Stimulated activated CD4-positive, alpha-beta T cell treated with anti-CD3 and anti-CD28 coated beads, Interleukin-15, amount 100 ng/mL, for 1 hour (primary cell): ENCODE measurements around the gene HSPA1A.
A peak's percentile ranks its signal among the peaks of the same experiment; 100 is the strongest.
"Not testable (repeated sequence)": the region's sequence is repeated elsewhere in the genome, so short reads cannot be mapped to it uniquely, and the experiment has no call there.

Experiments used
- DNase-seq, 2 donors: peaks; one replicate each; pipeline ENCODE4 v3.0.0-alpha.2; 2020; ENCODE audit warnings: low read depth in 1 of 2, low spot score in 1 of 2

HSPA1A gene

DNA sequence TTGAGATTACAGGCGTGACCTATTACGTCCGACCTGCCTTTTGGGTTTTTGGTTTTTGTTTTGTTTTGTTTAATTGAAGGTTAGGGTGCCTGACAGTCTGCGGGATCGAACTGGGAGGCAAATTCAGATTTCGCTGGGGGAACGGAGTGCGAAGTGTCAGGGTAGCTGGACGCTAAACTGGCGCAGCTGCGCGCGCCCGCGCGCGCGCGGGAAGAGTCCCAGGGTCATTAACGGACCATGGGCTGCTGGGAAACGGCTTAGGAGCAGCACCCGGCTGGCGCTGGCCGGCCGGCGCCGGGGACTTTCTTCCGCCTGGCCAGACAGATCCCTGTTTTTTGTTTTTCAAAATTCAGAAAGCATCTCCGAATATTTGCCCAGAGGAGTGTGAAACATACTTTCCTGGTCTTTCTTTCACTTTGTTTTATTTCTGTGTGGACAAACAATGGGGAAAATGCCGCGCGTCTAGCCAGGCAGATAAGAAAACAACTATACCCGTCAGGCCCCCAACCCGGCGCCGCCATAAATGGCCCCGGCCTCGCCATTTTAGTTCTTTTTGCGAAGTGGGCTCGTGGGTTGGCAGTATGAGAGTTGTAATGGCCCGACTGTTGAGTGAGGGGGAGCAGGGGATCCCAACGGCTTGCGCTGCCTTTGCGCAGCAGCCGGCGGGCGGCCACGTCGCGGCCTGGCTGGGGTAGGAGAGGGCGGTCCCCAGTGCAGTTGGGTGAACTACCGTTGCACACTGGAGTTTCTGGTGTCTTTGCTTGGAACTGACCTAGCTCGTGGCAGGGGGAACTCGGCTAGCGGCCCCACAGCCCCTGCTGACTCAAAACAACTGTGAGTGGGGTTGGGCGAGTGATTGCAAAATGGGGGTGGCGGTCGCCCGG, 19.3 kb downstream of the HSPA1A start:
- DNase-seq: peak; percentile 71 to 73

DNA sequence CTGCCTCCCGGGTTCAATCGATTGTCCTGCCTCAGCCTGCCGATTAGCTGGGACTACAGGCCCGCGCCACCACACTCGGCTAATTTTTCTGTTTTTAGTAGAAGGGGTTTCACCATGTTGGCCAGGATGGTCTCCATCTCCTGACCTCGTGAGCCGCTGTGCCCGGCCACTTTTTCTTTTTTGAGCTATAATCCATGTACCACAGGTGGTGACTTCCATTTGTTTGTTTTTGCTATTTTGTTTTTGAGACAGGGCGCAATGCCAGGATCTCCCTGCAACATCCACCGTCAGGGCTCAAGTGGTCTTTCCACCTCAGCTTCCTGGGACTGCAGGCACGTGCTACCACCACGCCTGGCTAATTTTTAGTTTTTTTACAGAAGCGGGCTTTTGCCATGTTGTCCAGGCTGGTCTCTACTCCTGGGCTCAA, 20.7 kb downstream of the HSPA1A start:
- no peak for DNase-seq

DNA sequence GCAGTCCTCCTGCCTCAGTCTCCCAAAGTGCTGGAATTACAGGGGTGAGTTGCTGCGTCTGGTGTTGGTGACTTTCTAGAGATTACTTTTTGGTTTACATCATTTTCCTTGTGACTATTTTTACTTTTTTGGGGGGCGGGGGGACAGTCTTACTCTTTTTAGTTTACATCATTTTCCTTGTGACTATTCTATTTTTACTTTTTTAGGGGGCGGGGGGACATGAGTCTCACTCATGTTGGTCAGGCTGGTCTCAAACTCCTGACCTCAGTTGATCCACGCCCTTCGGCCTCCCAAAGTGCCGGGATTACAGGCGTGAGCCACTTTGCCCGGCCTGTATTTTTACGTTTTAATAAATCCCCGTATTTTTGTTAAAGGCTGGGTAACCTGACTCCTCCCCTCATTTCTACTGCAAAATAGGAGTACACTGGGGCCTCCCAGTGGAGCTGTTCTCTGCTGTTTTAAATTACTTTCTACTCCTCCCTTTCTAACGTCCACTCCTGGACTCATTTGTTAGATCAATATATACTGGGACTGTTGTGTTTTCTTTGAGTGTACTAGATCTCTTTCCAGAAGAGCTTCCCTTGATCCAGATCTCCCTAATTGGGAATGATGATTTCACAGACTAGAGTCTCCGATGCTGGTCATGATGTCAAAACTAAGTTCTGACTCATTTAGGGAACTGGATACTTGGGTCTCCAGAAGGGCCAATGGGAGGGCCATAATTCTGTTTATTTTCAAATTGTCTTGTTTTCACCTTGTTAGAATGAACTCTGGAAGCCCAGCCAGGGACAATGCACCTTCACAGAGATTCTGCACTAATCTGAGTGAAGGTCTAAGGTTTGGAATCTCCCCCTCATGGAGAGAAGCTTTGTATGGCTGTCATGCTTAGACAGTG, 21.4 kb downstream of the HSPA1A start:
- DNase-seq: no peak

DNA sequence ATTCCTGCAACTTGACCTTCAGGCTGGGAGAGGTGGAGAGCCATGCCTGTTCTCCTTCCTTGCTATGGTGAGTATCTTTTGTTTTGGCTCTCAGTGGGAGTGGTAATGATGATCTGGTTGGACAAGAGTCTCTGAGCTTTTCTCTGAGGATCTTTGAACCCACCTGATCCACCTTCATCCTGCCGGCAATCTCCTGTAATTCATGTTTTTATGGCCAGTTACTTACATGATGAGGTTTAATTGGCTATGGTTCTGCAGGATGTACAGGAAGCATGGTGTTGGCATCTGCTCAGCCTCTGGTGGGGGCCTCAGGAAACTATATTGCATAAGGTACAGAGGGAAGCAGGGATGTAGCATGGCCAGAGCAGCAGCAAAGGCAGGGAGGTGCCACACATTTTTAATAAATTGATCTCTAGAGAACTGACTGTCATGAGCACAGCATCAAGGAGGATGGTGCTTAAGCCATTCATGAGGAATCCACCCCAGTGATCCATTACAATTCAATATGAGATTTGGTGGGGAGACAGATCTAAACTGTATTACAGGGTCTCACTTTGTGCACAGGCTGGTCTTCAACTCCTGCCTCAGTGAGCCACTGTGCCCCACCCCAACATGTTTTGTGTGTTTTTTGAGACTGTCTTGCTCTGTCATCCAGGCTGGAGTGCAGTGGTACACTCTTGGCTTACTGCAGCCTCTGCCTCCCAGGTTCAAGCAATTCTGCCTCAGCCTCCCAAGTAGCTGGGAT, 22.2 kb downstream of the HSPA1A start:
- no peak for DNase-seq

DNA sequence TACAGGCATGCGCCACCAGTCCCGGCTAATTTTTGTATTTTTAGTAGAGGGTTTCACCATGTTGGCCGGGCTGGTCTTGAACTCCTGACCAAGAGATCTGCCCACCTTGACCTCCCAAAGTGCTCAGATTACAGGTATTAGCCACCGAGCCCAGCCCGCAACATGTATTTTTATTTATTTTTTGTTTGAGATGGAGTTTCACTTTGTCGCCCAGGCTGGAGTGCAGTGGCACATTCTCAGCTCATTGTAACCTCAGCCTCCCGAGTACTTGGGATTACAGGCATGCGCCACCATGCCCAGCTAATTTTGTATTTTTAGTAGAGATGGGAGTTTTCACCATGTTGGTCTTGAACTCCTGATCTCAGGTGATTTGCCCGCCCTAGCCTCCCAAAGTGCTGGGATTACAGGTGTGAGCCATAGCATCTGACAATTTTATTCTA, 22.8 kb downstream of the HSPA1A start:
- DNase-seq: not testable (repeated sequence)

DNA sequence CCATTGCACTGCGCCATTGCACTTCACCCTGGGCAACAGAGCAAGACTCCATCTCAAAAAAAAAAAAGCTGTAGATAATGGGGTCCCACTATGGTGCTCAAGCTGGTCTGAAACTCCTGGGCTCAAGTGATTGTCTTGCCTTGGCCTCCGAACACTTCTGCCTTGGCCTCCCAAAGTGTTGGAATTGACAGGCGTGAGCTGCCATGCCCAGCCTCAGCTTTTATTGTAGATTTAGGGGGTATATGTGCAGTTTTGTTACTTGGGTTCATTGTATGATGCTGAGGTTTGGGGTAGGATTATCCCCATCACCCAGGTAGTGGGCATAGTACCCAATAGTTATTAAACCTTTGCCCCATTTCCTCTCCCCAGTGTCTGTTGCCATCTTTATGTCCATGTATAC, 23.6 kb downstream of the HSPA1A start:
- DNase-seq: no peak

DNA sequence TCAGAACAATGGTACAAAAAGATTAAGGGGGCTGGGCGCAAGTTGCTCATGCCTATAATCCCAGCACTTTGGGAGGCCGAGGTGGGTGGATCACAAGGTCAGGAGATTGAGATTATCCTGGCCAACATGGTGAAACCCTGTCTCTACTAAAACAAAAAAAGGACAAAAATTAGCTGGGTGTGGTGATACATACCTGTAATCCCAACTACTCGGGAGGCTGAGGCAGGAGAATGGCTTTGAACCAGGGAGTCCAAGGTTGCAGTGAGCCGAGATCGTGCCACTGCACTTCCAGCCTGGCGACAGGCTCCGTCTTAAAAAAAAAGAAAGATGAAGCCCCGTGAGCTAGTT, 24.4 kb downstream of the HSPA1A start:
- not testable (repeated sequence) for DNase-seq

DNA sequence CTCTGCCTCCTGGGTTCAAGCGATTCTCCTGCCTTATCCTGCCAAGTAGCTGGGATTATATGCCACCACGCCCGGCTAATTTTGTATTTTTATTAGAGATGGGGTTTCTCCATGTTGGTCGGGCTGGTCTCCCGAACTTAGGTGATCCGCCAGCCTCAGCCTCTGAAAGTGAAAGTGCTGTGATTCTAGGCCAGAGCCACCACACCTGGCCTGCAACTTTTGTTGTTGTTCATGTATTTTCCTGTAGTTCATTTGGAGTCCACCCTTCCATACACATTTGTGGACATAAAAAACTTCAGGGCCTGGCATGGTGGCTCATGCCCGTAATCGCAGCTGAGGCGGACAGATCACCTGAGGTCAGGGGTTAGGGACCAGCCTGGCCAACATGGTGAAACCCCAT, 26.7 kb downstream of the HSPA1A start:
- no peak for DNase-seq

DNA sequence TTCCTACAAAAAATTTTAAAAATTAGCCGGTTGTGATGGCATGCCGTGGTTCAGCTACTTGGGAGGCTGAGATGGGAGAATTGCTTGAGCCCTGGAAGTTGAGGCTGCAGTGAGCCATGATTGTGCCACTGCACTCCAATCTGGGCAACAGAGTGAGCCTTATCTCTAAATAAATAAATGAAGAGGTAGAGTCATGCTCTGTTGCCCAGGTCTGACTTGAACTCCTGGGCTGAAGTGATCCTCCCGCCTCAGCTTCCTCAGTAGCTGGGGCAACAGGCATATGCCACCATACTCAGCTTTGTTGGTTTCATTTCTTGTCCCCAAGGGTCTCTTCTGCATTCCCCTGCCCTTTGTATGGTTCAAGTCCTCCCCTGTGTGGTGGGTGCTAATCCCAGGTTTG, 29.2 kb downstream of the HSPA1A start:
- DNase-seq: no peak

DNA sequence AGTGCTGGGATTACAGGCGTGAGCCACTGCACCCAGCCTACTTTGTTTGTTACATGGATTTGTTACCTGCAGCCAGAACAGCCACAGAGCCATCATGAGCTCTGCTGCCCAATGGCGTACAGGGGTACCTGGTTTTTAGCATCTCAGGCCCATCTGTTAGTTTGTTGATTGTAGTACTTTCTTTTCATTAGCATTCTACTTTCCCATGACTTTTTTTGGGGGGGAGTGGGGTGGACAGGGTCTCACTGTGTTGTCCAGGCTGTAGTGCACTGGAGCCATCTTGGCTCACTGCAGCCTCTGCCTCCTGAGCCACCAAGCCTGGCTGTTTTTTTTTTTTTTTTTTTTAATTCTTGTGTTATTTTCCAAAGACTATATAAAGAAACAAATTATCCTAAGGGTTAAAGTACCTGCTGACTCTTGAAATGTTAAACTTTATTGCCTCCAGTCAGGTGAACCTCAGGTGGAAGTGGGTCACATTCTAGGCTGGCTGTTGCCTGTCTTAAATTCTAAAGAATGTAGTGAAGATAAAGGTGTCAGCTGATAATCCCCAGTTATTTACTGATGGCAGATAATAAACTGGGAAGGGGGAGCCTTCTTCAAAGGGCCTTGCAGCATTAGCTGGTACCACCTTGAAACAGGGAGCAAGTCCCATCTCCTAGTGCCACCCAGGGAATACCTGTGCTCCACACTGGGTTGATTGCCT, 32.1 kb downstream of the HSPA1A start:
- no peak for DNase-seq

DNA sequence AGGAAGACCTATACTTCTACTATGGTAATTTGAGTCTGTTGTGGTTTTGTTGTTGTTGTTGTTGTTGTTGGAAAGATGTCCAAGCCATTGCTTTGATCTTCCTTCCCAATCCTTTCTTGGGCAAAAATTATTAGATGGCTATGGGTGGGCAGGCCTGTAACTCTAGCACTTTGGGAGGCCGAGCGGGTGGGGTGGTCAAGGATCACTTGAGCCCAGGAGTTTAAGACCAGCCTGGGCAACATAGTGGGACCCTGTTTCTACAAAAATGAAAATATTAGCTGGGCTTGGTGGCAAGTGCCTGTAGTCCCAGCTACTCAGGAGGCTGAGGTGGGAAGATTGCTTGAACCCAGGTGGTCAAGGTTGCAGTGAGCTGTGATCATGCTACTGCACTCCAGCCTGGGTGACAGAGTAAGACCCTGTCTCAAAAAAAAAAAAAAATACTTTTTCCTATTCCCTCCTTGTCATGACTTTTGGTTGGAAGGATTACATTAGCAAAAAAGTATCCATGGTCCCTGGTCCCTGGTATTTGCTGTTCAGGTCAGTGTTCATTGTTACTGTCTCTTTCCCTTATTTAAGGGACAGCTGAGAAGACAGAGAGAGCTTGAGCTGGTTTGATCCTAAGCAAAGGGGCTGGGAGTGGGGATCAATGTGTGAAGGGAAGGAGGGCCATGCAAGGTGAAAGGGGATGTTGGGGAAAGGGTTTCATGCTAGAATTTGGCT, 35.6 kb downstream of the HSPA1A start:
- no peak for DNase-seq

DNA sequence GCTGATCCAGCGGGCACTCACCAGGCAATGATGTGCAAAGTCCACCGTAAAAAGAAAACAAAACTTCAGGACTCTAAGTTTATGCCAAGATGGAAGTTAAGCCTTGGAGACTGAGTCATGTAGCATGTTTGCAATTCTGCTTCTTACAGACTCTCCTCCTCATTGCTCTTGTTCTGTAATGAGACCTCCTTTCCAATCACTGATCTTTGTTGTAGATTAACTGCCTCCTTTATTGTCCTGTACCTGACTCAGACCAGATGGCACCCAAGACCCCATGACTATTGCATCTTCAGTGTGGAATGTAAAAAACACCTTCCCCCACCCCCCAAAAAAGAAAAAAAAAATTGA, 36.1 kb downstream of the HSPA1A start:
- no peak for DNase-seq

DNA sequence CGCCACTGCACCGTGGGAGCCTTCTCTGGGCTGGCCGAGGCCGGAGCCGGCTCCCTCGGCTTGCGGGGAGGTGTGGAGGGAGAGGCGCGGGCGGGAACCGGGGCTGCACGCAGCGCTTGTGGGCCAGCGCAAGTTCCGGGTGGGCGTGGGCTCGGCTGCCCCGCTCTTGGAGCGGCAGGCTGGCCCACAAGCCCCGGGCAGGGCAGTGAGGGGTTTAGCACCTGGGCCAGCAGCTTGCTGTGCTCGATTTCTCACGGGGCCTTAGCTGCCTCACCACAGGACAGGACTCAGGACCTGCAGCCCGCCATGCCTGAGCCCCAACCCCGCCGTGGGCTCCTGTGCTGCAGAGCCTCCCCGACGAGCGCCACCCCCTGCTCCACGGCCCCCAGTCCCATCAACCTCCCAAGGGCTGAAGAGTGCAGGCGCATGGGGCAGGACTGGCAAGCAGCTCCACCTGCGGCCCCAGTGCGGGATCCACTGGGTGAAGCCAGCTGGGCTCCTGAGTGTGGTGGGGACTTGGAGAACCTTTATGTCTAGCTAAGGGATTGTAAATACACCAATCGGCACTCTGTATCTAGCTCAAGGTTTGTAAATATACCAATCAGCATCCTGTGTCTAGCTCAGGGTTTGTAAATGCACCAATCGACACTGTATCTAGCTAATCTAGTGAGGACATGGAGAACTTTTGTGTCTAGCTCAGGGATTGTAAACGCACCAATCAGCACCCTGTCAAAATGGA, 36.8 kb downstream of the HSPA1A start:
- DNase-seq: not testable (repeated sequence)

DNA sequence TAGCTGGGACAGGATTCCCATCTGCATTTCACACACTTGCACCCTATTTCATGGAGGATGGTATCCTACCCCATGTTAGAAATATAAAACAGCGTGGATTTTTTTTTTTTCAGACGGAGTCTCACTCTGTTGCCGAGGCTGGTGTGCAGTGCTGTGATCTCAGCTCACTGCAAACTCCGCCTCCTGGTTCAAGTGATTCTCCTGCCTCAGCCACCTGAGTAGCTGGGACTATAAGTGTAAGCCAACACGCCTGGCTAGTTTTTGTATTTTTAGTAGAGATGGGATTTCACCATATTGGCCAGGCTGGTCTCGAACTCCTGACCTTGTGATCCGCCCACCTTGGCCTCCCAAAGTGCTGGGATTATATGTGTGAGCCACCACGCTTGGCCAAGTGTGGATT, 42.4 kb downstream of the HSPA1A start:
- not testable (repeated sequence) for DNase-seq

DNA sequence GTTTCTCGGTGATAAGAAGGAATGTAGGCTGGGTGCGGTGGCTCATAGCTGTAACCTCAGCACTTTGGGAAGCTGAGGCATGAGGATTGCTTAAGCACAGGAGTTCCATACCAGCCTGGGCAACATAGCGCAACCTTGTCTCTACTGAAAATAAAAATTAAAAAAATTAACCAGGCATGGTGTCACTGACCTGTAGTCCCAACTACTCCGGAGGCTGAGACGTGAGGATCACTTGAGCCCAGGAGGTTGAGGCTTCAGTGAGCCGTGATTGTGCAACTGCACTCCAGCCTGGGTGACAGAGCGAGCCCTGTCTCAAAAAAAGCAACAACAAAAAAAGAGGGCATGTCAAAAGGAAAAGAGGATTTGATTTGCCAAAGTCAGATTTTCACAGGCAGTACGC, 43.4 kb downstream of the HSPA1A start:
- DNase-seq: no peak

DNA sequence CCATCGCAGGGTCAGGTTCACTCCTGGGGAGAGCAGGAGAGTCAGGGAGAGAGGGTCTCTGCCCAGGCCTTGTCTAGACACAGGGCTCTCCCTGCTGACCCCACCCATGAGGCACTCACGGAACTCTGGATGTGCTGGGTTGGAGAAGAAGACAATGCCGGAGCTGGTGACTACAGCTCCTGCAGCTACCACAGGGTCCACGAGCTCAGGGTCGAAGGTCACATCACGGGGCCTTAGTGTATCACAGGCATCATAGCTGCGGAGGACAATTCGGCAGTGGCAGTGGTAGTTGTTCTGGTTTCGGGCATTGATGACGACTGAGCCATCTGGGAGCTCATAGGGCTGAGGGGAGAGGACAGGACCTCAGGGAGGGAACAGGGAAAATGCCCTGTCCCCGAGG, 44.6 kb downstream of the HSPA1A start:
- DNase-seq: no peak

DNA sequence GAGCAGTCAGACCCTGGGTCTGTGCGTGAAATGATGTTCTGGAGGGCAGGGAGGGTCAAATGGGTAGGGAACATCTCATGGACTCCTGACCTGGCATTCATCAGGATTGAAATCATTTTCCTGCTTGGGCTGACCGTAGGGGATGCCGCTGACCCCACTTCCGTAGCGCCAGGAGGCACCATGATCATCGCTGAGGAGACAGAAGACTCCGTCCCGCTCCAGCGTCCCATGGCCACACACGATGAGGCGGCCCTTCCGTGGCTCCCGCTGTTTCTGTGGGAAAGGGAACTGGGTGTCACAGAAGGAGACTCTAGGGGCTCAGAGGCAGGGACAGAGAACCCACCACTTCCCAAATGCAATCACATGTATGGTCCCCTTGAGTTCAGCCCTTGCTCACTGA, 45.0 kb downstream of the HSPA1A start:
- no peak for DNase-seq

DNA sequence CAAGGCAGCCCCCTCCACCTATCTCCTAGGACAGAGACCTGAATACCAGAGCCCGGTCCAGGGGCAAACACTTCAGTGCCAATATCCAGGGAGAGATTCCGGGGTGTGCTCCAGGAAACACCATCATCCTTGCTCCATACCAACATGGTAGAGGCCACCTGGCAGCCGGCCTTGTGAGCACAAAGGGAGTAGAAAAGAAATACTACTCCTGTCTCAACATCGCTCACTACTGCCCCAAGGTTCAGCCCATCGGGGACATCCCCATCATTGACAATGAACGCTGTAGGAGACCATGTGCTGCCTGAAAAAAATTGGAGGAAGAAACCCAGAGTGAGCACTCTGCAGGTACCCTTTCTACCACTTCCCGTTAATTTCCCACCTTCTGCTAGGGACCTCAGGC, 45.8 kb downstream of the HSPA1A start:
- no peak for DNase-seq

DNA sequence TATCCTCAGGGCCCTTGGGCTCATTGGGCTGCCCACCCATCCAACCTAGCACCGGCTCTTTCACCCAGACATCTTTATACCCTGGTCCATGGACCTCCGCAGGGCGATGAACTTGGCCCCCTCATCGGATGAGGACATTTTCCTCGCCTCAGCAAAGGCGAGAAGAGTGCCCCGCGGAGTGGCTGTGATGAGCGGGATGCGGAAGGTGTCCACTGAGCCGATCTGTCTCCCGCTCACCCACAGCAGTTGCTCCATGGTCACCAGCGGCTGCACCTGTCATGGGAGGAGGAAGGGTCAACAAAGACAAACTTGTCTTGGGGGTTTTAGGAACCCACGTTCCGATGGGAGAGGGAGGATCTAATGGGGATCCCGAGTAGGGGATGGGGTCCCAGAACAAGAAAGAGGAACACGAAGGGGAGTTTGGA, 46.6 kb downstream of the HSPA1A start:
- DNase-seq: no peak
